Natural killer cell (primary cell): Measurements from ENCODE around the gene ABCB6. TPM values are rescaled to one million over a fixed set of nuclear protein-coding genes. Genes with fewer than 3 reads are reported as not detected.

ENCODE experiments used
- ATAC-seq, 3 donors: fragments of 150-1000 bp in 2 of 3; fragments of 200-7000 bp in 1 of 3; cut with Tn5 transposase; 1 replicate in 1 of 3; 2 replicates in 2 of 3; pipeline ENCODE4 v1.10.0; 2021; ENCODE audit warnings: mild to moderate bottlenecking in 2 of 3, moderate library complexity in 2 of 3
- DNase-seq, 2 donors: peaks; one replicate each; pipeline versions ENCODE4 v3.0.0 to v3.0.0-alpha.2; 2013 to 2021; ENCODE audit warnings: mixed read lengths in 1 of 2
- H3K27ac ChIP-seq: one replicate; pipeline ENCODE4 v1.5.1; 2013; ENCODE audit warnings: mild to moderate bottlenecking, low read length
- H3K27me3 ChIP-seq: one replicate; pipeline ENCODE4 v1.6.1; 2013; ENCODE audit warnings: low read length; ENCODE audit not compliant: control insufficient read depth, insufficient read depth
- H3K36me3 ChIP-seq: one replicate; pipeline ENCODE4 v1.6.1; 2013; ENCODE audit warnings: low read length; ENCODE audit not compliant: control insufficient read depth, insufficient read depth
- H3K4me1 ChIP-seq: one replicate; pipeline ENCODE4 v1.6.1; 2013; ENCODE audit warnings: low read length; ENCODE audit not compliant: control insufficient read depth, insufficient read depth
- H3K4me3 ChIP-seq: one replicate; pipeline ENCODE4 v1.5.1; 2013; ENCODE audit warnings: low read length
- H3K9me3 ChIP-seq: one replicate; pipeline ENCODE4 v1.6.1; 2013; ENCODE audit warnings: low read length; ENCODE audit not compliant: control insufficient read depth, insufficient read depth
- H3K27ac Mint-ChIP-seq, 2 donors: one replicate each; pipeline ENCODE4 v1.8.0; 2022; ENCODE audit warnings: mild to moderate bottlenecking in 2 of 2, mixed read lengths in 2 of 2, moderate library complexity in 1 of 2
- H3K27me3 Mint-ChIP-seq, 2 donors: one replicate each; pipeline ENCODE4 v1.8.0; 2022; ENCODE audit warnings: low read depth in 2 of 2, mixed read lengths in 2 of 2
- H3K36me3 Mint-ChIP-seq: one replicate; pipeline ENCODE4 v1.8.0; 2022; ENCODE audit warnings: mixed read lengths
- H3K4me1 Mint-ChIP-seq, 2 donors: one replicate each; pipeline ENCODE4 v1.8.0; 2022; ENCODE audit warnings: mixed read lengths in 2 of 2
- H3K4me3 Mint-ChIP-seq: one replicate; pipeline ENCODE4 v1.8.0; 2022; ENCODE audit warnings: mild to moderate bottlenecking, moderate library complexity, mixed read lengths
- H3K9me3 Mint-ChIP-seq, 2 donors: one replicate each; pipeline ENCODE4 v1.8.0; 2022; ENCODE audit warnings: mixed read lengths in 2 of 2
- WGBS: methylation state at CpG from one replicate; pipeline ENCODE4 v1.1.7; 2013; ENCODE audit warnings: missing lambda C conversion rate; ENCODE audit not compliant: insufficient coverage; 5-methylcytosine and 5-hydroxymethylcytosine counted together
- intact Hi-C: fragments of 100-400 bp; cut with micrococcal nuclease; formaldehyde crosslinking; loops from one replicate; pipeline ENCODE4 v1.14.2; 2022
- total RNA-seq, 4 donors: library from RNA; stranded (reverse); fragments of 120-200 nt in 1 of 4; gene quantifications; one replicate each; pipeline versions ENCODE4 v1.2.3 to v1.2.4, GENCODE V29; 2013 to 2022
- TF ChIP-seq, protein P1 (sequence below): fragments of 200-600 bp; IDR thresholded peaks from one replicate; pipeline ENCODE4 v1.8.0; 2022; ENCODE audit warnings: antibody characterized with exemption

ABCB6 gene
- total RNA-seq, 3 donors from 2014 or later (not counting 1 experiment from before 2014, with no cell fraction given) = 0.93 to 3.4 (median 1.9) TPM

DNA sequence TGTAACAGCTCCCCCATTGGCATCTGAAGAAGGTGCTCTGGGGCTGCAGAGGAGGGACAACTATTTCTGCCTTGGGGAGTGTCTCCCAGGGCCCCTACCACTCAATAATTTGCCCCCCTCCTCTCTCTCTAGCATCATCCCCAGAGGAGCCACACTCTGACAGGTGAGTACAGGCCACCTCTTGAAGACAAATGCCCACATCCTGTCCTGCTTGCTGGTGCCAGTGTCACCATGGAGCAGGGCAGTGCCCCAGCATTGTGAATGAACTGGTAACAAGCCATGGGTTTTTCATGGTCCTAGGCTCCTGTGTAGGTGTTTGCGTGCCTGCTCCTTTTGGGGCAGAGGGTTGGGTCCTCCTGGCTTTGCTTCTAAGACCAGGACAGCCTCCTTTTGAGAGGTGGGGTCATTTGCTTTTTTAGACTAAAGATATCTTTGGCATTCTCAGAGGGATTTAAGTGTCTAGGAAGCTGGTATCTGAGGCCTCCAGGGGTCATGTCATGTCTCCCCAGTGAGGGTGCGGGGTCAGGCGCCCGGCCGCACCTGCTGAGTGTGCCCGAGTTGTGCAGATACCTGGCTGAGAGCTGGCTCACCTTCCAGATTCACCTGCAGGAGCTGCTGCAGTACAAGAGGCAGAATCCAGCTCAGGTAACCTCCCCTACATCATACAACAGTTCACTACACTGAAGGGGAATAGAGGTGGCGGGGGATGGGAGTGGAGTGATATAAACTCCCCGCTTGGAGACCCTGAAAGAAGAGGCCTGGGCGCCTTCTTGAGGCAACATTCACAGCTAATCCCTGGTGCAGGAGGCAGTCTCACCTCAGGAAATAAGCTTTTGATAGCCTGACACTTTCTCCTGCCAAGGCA is 38.9 kb downstream of the ABCB6 start:
- H3K36me3 Mint-ChIP-seq = no peaks in the 10 kb centered on the region
- H3K4me3 Mint-ChIP-seq = peak overlapping the region; percentile 53
- no peaks in the 10 kb centered on the region for H3K27me3 Mint-ChIP-seq
- no peak for ATAC-seq
- no peak for DNase-seq
- peaks cover 38 to 58% of the 10 kb centered on the region in 2 donors for H3K4me1 Mint-ChIP-seq
- peak overlapping the region; percentile 99 to 100 for H3K27ac Mint-ChIP-seq
- Histone ChIP-seq H3K4me1 (peaks cover 40% of the 10 kb centered on the region), H3K27ac (no peak overlapping the region), H3K4me3 (no peak overlapping the region), H3K36me3 (peaks cover 51% of the 10 kb centered on the region), H3K9me3 (no peaks in the 10 kb centered on the region), H3K27me3 (no peaks in the 10 kb centered on the region)
- H3K9me3 Mint-ChIP-seq = no peaks in the 10 kb centered on the region
- 95% methylated on average over 8 of the region's 9 CpGs for WGBS
- intact Hi-C loops = loop anchor here (5.0 to 10.0 kb wide), 2 partner anchors 205 to 283 kb away; partner anchors contain the start of gene DNPEP
- TF ChIP-seq, protein P1, sequence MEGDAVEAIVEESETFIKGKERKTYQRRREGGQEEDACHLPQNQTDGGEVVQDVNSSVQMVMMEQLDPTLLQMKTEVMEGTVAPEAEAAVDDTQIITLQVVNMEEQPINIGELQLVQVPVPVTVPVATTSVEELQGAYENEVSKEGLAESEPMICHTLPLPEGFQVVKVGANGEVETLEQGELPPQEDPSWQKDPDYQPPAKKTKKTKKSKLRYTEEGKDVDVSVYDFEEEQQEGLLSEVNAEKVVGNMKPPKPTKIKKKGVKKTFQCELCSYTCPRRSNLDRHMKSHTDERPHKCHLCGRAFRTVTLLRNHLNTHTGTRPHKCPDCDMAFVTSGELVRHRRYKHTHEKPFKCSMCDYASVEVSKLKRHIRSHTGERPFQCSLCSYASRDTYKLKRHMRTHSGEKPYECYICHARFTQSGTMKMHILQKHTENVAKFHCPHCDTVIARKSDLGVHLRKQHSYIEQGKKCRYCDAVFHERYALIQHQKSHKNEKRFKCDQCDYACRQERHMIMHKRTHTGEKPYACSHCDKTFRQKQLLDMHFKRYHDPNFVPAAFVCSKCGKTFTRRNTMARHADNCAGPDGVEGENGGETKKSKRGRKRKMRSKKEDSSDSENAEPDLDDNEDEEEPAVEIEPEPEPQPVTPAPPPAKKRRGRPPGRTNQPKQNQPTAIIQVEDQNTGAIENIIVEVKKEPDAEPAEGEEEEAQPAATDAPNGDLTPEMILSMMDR = no peak

DNA sequence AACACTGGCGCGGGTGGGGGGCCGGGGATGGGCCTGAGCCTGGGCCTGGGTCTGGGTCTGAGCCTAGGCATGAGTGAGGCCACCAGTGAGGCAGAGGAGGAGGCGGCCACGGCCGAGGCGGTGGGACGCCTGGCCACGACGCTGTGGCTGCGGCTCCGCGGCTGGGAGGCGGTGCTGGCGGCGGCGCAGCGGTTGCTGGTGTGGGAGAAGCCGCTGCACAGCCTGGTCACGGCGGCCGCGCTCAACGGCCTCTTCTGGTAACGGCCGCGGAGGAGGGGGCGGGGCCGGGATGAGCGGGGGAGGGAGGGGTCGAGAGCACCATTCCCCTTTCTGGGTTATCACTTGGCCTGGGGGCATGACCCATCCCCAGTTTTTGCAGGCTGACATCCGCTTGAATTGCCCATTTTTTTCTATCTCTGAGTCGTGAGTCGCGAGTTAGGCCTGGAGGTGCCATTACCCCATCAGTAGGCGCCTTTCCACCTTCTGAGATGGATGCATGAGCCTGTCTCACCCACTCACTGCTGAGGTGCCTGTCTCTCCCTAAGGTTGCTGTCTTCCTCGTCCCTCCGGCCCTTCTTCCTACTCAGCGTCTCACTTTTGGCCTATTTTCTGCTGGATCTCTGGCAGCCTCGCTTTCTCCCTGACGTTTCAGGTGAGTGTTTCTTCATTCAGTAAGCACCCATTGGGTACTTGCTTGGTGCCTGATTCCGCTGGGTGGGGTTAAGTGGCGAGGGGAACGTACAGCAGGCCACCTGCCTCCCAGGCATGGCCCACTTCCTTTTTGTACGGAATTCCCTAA is 40.2 kb downstream of the ABCB6 start:
- H3K9me3 Mint-ChIP-seq = no peaks in the 10 kb centered on the region
- intact Hi-C loops = loop anchor here (1.0 to 10.0 kb wide), 4 partner anchors 18 to 281 kb away; partner anchors contain the start of genes DNPEP, NHEJ1 and ZFAND2B
- peak overlapping the region; percentile 97 for H3K4me3 Mint-ChIP-seq
- WGBS = 2% methylated on average over 44 of the region's 45 CpGs
- Histone ChIP-seq H3K27me3 (no peaks in the 10 kb centered on the region), H3K4me1 (peaks cover 43% of the 10 kb centered on the region), H3K9me3 (no peaks in the 10 kb centered on the region), H3K4me3 (peak overlapping the region; percentile 39), H3K27ac (peak overlapping the region; percentile 51), H3K36me3 (peaks cover 56% of the 10 kb centered on the region)
- TF ChIP-seq, protein P1 = peak; percentile 18
- H3K27me3 Mint-ChIP-seq = no peaks in the 10 kb centered on the region
- peaks cover 9% of the 10 kb centered on the region for H3K36me3 Mint-ChIP-seq
- peak in 1 of 2 donors; percentile 66 for DNase-seq
- peaks cover 47 to 68% of the 10 kb centered on the region in 2 donors for H3K4me1 Mint-ChIP-seq
- ATAC-seq = peak; percentile 1 to 6 (median 2)
- peak overlapping the region; percentile 99 to 100 for H3K27ac Mint-ChIP-seq

DNA sequence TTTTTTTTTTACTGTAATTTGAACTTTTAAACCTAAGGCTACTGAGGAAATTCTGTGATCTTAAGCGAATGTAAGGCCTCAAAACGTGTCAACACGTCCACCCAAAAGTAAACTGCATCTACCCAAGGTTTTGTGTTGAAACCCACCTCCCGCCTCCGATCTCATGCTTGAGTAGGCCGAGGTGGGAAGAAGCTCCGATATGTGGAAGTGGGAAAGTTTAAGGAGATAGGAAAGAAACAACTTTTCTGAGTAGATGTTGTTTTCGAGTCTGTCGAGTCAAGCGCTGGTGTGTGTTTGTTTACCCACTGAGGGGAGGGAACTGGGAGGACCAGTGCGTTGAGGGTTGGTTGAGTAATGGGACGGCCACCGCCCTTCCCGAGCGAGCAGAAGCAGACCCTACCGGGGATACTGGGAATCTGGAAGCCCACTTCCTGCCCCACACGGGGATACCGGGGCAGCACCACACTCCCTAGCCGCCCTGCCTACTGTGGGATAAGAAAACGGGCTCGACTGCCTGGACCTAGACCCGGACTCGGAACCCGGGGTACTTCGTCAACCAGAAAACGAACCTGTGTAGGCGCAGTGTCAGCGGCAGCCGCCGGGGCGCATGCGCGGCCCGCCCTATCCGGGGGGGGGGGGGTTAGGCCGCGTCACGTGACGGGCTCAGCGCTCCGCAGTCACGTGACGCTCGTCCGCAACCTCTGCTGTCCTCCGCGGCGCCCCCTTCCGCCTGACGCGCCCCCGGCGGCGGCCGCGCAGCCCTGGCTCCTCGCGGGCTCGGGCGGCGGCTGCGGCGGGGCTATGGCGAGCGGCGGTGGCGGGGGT is 41.0 kb downstream of the ABCB6 start, which contains the start of gene RETREG2:
Gene RETREG2, plus strand, starts transcription at position 724 of the 825 bp plus-strand sequence. Its CDS starts 78 bp downstream, at position 802.
- Mint-ChIP-seq H3K27ac (peak within 1 kb of the TSS; percentile 99 to 100), H3K4me1 (peaks cover 47 to 67% of the 10 kb centered on the region in 2 donors), H3K4me3 (peak within 1 kb of the TSS; percentile 97), H3K9me3 (no peaks in the 10 kb centered on the region), H3K36me3 (peaks cover 9% of the 10 kb centered on the region), H3K27me3 (no peaks in the 10 kb centered on the region)
- no peaks in the 10 kb centered on the region for H3K9me3 ChIP-seq
- no peaks in the 10 kb centered on the region for H3K27me3 ChIP-seq
- ATAC-seq (peak; percentile 57 to 71 (median 63)), DNase-seq (peak; percentile 79 to 96)
- peak within 1 kb of the TSS; percentile 61 for H3K4me3 ChIP-seq
- TF ChIP-seq, protein P1 = peak; percentile 38
- under 1% methylated on average over 65 of the region's 67 CpGs for WGBS
- intact Hi-C loops = loop anchor here (1.0 to 10.0 kb wide), 6 partner anchors 17 to 280 kb away; partner anchors contain the start of genes DNAJB2, DNPEP, NHEJ1 and ZFAND2B
- H3K36me3 ChIP-seq = peaks cover 56% of the 10 kb centered on the region
- H3K4me1 ChIP-seq = peaks cover 43% of the 10 kb centered on the region
- peak within 1 kb of the TSS; percentile 98 for H3K27ac ChIP-seq
